NCI-H69 (cell line): ENCODE measurements around the gene KCNMA1.

ENCODE experiments used
- DNase-seq: peaks from one replicate; lab custom pipeline; 2025; lab: John Stamatoyannopoulos, UW

Gene KCNMA1

DNA sequence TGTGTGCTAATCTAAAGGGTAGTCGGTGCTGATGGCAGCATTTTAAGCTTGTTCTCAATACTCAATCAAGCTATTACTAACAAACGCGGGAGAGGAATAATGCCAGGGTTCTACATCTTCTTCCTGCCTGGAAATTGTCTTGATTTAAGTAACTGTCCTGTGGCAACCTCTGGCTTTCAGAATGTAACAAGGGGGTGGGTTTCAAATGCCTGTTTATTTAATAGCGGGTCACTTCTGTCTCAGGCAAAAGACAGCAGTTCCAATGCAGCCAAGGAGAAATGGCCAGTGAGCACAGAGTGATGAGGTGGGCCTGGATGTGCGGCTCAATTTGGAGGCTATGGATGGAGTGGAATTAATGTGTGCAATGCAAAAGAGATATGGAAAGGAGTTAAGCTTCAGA is 692.4 kb downstream of the KCNMA1 start:
- DNase-seq: no peak

DNA sequence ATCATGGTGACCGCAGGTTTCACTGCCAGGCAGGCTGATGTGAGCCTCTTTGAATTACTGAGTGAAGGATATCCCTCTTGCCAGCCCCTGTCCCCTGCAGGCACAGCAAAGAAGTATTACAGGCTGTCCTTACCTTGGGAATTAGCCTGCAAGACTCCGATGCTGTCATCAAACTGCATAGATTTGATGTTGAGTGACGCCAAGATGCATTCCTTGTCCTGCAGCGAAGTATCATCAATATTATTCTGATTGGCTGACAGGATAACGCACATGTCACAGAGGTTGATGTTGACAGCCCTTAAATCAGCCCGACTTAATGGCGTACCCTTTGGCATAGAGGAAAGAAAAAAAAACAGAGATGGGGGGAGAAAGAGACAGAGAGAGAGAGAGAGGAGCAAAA is 693.0 kb downstream of the KCNMA1 start:
- DNase-seq: no peak

DNA sequence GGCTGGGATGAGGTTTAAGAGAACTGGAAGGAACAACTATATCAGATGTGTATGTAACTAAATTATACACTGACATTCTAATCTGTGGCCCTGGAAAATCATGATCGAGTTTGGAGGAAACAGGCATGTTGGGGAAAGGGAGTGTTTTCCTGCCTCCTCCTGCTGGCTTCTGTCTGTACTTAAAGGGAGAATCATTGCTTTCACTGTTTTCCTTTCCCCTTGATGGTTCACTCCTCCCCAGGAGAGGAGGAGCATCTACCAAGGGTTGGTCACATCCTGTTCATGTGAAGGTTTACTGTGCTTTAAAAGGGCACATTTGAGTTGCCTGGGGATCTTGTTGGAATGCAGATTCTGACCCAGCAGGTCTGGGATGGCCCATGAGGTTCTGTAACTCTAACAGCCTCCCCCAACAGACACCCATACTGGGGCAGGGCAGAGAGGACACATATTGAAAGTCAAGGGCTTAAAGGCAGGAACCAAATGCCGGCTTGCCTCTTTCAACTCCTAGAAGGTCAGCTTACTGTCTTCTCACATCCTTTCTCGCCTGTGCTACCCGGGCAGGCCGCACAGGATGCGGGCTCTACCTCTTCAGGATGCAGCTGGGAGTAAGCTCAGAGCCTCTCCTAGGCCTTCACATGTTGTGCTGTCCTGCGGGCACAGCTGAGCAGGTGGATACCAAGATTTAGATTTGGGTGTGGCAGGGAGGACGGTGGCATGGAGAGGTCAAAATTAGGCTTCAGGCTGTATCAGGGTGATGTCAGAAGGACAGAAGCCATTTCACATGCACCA is 694.8 kb downstream of the KCNMA1 start:
- no peak for DNase-seq

DNA sequence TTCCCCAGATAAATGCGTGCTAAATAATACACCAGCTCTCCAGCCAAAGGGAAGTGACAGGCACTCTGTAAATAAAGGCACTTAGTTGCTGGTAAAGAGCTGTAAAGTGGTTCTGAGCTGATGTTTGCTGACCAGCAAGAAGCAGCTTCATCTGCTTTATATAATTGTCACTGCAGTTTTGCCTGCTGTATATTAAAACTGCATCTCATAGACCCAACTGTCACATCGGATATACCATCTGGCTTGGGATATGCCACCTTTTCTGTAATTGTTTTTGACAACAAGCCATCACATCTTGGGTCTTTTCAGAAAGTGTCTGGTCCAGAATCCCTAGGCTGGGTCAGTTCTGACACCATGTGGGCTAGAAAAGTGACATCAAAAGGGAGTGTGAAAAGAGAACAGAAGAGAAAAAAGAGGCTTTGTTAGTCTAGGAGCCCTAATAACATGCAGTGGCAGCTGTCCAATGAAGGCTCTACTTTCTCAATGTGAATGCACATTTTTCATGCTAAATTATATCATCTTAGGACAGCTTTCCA is 697.6 kb downstream of the KCNMA1 start:
- peak; percentile 79 for DNase-seq

DNA sequence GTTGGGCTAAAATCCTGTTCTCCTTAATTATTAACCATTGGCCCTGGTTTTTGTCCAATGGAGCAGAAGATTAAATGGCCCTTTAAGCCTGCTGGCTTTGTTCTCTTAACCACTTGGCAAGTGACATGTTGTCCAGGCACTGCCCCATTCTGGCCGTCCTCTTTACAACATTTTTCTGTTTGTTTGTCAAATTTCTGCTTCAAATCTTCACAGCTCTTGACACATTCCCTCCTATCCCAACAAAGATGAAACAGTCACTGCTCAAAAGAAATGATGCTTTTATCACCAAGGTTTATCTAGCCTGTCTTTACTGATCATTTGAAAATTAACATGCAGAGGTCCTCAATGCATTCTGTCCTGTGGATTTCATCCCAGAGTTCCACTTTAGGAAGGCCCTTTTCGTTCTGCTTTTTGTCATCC is 700.4 kb downstream of the KCNMA1 start:
- no peak for DNase-seq

DNA sequence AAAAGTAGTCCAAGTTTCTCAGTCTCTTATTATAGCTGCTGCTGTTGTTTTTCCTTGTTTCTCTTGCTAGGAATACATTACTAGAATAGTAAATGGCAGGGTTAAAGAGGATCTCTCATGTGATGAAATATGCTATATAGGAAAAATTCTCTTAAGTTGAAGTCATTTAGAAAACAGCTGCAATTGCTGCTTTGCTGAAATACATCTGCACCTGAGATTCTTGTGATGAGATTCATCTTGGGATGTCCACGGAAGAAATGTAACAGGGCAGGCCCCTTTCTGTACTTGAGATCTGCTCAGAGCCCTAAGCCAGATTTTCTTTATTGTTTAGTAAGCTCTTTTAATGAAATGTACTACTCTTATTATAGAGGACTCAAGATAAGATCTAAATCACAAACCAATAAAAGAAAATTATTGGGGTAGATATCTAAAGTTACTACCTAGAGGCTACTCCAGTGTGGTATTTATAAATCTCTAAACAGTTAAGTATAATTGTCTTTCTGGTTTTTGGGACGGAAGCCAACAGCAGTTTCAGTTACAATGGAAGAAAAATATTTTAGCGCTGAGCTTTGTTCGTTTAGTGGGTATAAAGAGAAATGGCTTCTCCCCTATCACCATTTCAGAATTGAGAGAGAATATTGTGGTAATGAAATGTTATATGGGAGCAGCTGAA is 701.5 kb downstream of the KCNMA1 start:
- DNase-seq: peak; percentile 39

DNA sequence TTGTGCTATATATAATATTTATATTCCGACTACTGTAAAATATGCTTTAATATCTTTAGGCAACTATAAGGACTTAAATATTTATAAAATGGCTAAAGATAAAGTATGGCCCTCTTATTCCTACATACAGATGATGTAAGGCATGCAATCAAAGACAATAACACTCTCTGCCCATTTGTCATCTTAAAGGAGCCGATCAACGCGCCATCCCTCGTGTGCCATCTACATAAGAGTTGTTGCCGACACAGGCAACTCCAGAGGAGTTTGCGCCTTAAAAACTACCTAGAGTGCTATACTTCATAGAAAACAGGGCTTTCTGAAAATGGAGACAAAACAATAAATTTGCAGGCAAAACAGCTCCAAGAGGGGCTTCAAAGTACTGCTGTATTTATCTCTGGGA is 709.0 kb downstream of the KCNMA1 start:
- DNase-seq: no peak

DNA sequence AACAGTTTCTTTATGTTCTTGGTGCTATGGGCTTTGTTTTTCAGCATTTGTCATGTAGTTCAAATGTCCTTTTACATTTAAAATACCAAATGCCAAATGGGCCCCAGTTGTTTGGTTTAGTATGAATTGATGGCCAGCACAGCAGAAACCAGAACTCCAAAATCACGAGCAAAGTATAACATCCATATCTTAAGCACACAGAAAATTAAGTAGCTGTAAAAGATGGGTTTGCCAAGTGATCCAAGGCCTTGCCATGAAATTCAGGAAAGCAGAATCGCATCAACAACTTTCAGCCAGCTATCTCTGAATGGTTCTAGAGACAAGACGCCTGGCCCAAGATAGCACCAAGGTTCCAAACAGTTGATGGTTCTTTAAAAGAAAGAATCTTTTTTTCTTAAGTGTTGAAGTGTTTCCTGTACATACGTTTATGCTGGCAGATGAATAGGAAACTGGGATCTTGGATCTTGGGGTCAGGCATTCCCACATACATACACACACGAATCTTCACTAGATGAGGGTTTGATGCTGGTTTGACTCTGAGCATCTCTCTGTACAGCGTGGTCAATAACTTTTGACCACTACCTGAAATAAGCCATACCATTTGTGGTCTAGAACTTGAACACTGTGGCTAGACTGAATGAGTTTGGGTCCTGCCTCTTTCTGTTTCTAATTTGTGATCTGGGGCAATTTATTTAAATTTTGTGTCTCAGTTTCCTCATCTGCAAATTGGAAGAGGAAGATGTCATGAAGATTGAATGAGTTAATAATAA is 711.8 kb downstream of the KCNMA1 start:
- DNase-seq: no peak

DNA sequence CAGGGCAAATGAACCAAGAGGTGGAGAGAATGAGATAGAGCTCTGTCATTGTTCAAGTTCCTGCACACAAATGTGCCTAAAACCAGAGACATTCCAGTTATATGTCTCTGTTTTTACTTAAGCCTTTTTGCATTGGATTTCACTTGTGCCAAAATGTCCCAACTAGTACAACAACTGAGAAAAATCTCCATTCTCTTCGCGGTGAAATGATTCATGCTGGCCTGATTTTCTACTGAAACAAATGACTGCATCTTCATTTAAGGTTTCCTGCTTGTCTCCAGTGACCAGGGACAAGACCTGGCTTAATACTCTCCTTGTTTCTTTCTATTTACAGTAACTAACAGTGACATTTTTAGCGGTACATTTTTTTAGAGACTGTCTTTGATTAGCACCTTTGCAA is 714.9 kb downstream of the KCNMA1 start:
- DNase-seq: no peak

DNA sequence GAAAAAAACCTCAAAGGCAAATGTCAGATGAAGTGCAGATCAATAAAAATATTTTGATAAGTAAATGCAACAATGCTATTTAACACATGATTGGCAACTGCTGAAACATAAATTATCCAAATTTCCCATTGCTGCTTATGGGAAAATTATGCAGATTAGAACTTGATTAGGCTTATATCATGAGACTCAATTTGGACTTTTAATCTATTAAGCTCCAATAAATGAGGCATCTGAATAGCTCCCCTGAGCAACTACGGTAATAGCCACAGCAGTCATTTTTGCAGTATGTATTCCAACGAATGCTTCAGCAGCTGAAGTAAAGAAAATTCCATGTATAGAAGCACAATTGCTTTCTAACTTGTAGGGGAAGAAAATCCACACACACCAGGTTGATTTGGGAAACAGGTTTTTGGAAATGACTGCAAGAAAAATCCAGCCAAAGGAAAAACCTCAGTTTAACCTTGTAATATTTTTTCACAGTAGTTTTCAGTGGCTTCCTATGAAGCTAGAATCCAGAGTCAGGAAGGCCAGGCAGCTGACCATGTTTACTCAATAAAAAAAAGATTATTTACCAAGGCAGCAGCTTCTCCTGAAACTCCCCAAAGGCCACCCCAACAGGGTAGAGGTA is 716.1 kb downstream of the KCNMA1 start:
- DNase-seq: no peak

DNA sequence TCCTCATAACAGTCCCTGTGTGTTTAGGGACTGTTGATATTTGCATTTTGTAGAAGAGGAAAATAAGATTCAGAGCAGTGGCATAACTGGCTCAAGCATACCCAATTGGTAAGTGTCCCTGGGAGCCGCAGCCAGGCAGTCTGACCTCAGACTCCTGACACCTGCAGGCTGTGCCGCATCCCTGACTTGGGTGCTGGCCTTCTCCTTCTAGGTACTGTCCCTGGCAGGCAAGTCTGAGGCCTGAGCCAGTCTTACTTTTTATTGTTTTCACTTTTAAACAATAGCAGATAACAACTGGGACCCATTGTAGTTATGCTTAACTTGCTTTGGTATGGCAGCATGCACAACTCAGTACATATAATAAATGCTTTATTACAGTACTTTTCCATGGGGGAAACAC is 717.0 kb downstream of the KCNMA1 start:
- no peak for DNase-seq

DNA sequence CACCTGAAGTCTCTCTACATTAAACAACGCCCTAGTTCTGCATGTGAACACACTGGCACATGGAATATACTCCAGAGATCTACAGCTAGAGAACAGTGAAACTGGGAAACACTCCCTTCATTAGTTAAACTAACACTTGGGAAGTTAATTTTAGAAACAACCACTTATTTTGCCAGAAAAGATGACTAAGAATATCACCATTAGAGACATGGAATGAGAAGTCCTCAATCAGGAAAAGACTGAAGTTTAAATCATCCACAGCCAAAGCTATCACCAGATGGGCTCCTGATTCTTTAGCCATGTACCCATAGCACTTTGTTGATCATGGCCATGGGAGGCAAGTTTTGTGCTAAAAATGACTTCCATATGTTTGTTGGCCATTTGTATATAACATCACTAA is 719.5 kb downstream of the KCNMA1 start:
- no peak for DNase-seq

DNA sequence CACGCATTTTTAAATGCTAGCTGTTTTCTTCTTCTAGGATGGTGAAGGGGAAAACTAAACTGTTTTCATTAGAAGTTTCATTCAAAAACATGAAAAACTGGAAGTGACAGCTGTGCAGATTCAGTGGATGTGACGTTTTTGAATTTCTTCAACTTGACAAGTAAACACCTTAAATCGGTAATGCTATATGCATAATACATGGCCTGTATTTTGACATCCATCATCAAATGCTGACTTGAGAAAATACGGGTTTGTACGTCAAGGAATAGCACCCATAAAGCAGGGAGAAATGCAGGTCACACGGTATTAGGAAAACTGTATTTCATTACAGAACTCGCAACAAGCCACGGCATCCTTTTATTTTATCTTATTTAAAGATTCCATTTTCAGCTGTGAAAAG is 720.5 kb downstream of the KCNMA1 start:
- DNase-seq: no peak

DNA sequence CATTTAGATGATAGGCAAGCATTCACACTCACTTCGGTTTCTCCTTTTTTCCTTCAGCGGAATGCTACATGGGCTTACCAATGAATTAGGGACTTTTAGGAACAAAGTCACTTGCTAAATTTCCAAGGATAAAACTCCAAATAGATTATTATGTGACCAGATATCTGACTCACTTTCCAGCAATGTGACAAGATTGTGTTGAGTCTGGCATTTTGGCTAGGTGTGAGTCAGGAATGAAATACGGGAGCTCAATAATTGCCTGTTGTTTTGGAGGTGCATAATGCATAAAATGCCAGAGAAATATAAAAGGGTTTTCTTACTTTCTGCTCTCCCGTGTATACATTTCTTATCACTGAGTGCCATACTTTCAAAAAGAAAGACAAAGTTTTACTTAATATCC is 721.1 kb downstream of the KCNMA1 start:
- no peak for DNase-seq

DNA sequence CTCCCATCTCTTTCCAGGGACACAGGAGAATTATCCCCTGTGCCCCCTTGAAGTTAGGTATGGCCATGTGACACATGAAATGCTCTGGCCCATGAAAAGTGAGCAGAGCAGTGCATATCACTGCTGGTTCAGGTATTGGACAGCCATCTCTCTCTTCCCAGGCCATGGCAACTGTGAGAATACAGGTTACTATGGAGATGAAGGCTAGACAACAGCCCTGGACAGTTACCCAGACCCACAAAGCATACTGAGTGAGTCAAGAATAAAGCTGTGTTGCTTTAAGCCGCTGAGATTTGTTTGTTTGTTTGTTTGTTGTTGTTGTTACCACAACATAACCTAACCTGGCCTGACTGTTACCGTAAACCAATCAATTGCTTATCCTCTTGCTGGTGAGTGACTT is 722.3 kb downstream of the KCNMA1 start:
- no peak for DNase-seq

DNA sequence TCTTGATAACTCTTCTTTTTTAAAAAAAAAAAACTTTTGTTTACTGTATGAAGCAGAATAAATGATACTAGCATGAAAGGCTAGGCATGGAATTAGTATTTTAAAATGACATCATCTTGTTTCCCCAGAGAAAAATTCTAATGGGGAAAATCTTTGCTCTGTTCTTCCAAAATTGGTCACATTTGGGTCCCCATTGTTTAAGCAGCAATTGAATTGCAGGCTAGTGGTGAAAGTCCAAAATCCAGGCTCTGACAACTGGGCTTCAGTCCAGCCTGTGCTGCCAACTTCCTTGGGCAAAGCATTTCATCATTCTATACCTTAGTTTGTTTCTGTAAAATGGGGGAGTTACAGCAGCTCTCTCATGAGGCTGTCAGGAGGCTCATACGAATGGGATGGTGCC is 726.4 kb downstream of the KCNMA1 start:
- DNase-seq: no peak

DNA sequence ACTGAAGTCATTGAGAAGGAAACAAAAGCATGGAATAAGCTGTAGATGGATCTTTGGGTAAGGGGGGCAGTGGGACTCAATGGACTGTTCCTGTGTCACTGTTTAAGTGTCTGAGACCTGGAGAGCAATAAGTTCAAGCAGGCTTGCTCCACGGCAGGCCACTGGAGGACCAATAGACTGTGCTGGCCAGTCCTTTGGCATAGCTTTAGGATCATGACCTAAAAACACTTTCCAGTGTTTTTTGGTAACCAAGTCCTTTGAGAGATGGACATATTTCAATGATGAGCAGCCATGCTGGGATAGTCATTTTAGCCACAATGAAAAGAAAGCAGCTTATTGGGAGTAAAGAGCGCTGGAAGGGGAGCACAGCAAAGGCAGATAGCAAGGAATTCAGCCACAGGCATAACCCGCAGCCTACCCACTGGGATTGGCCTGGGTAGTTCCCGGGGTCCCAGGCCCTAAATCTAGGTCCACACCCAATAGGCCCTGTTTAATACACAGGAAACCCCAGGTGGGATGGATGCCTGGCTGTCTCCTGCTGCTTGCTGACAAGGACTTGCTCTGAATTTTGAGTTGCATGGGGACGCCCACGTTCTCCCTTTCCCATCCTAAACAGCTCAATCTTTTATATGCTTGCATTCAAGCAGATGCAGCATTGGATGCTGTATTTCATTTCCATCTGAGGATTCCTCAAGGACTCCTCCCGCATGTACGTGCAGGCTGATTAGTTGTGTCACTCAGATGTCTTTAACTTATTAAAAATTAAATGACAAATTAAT is 727.2 kb downstream of the KCNMA1 start:
- no peak for DNase-seq

DNA sequence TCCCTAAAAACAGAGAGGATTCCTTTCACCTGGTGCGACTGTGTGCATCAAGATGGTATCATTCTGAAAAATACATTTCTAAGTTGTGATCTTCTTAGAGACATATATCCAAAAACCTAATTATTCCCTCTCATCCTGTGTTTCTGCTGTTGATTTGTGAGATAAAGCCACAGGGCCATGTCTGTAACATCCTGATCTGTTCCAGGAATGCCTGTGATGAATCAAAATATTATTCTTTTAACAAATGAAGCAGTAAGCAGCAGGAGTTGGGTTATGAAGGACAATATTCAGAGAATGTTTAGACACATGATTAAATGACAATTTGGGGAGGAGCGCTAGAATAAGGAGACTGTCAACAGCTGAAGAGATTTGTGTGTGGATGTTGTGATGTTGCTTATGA is 731.4 kb downstream of the KCNMA1 start:
- DNase-seq: no peak

DNA sequence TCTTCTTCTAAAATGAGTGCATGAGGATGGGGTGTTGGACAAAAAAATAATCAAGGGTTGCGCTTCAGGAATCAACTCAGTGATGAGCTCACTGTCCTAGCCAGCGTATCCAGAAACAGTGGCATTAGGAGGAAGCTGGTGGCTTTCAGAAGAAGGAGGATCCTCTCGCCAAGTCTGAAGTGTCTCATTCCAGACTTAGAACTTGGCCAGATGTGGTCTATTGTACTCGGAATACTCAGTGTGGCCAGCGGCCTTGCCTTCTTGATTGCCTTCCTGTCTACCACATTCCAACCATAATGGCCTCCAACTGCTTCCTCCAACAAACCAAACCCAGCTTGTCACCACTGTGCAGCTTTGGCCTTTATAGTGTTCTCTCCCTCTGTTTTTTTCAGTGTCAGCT is 732.4 kb downstream of the KCNMA1 start:
- no peak for DNase-seq

DNA sequence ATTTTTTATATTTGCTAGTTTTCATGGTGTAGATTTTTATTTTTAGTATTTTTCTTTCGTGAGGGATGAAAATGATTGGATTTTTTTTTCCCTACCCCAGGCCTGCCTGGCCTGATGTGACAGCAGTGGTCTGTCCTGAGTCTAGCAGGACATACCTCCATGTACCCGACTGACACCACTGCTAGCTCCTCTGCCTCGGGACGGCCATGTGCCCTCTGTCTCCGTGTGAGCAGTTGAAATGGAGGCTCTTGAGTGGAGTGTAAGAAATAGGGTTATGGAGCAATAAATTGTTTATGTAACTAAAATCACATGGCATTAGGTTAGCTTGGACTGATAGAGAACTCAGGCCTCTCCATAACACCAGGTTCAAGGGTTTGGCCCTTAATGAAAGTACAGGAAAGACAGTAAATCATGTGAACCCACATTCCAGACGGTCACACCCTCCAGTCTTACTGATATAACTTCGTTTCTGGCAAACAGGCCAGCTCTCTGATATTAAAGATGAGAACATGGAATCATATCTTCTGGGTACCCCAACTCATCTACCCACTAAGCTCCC is 734.1 kb downstream of the KCNMA1 start:
- no peak for DNase-seq

DNA sequence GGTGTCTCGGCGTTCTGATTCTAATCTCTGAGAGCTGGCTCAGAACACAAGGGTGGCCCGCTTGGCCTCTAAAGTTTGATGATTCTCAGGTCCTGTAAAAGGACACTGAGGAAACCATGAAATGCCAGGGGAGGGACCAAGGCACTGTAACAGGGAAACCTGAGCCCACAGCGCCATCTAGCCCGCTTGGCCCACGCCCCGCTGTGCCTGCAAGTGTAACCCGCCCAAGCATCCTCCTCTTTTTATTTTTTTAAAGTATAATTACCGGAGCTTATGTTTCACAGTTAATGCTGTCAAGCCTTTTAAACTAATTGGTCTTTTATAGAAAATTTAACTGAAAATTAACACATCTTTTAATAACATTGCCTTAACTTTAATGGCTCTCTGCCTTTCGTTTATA is 734.7 kb downstream of the KCNMA1 start:
- DNase-seq: peak; percentile 60
